Stimulated activated naive CD8-positive, alpha-beta T cell treated with anti-CD3 and anti-CD28 coated beads, Interleukin-15, Interleukin-2, amounts not matched to agents 100 U/mL and 50 U/mL, for 24 hours (primary cell): ENCODE data around the gene RUNX2.

Experiments
- ATAC-seq: fragments of 150-1000 bp; cut with Tn5 transposase; one replicate; pipeline ENCODE4 v1.10.0; 2021
- DNase-seq: peaks from one replicate; pipeline ENCODE4 v3.0.0; 2021

Gene RUNX2

GRCh38 chr6:45483501-45483900, 155.4 kb downstream of the RUNX2 start:
- DNase-seq (no peak), ATAC-seq (no peak)

- ATAC-seq (peak; percentile 96), DNase-seq (no peak)
These were observed 158.6 kb downstream of the RUNX2 start for GRCh38 chr6:45486736-45487135.

- no peak for DNase-seq
- no peak for ATAC-seq
These were observed 159.5 kb downstream of the RUNX2 start for GRCh38 chr6:45487645-45488044.

DNA sequence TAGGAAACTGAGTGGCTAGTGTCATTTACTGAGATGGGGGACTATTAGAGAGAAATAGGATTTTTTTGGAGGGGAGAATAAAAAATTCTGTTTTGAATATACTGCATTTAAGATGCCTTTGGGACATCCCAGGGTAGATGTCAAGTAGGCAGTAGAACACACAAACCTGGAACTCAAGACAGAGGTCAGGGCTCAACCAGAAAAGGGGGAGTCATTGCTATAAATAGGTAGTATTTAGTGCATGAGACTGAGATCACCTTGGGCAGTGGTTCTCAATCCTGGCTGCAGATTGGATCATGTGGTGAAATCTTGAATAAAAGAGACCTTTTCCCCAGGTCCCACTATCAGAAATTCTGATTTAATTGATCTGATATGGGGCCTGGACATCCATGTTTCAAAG, 160.1 kb downstream of the RUNX2 start:
- ATAC-seq = no peak
- DNase-seq = no peak

- ATAC-seq (peak; percentile 50), DNase-seq (no peak)
These were observed 160.8 kb downstream of the RUNX2 start for GRCh38 chr6:45488889-45489288.

- no peak for DNase-seq
- no peak for ATAC-seq
These were observed 163.1 kb downstream of the RUNX2 start for GRCh38 chr6:45491048-45491735.

DNA sequence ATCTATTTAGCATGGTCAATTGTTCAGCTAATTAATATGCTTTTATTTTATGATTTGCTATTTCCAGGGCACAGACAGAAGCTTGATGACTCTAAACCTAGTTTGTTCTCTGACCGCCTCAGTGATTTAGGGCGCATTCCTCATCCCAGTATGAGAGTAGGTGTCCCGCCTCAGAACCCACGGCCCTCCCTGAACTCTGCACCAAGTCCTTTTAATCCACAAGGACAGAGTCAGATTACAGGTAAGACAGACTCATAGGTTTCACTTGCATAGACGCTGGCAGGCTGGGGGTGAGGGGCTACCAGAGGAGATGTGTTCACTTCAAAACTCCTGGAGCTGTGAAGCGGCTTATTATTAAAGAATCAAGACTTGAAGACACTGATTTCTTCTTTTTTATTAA, 163.7 kb downstream of the RUNX2 start:
- no peak for ATAC-seq
- no peak for DNase-seq

GRCh38 chr6:45493761-45494160, 165.6 kb downstream of the RUNX2 start:
- no peak for ATAC-seq
- DNase-seq = no peak

DNA sequence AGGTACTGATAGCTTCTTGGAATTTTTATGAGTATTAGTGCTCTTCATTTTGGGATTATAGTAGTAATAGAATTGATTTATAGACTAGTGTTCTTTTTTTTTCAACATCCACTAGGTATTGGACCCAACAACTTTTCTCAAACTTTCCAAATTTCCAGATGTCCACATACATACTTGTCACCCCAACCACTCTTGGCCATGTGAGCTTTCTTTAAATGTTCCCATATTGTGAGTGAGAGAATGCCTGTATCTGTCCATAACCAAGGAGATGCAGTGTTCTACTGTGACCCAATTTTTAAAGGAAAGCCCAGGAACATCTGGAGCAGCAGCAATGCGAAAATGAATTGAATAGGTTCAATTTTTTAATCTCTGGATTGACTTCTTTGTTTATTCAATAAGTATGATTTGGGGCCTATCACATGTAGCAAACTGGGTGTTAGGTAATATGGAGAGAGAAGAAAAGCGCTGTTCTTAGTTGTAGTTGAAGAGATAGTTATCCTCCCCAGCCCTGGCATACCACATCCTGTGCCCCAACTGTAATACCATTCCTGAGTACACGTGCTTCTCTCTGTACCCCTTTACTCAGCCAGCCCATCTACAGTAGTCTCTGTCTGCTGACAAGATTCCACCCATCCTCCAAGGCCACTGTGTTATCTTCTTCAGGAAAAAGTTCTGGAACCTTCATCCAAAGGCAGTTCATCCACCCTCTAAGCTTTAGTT, 166.4 kb downstream of the RUNX2 start:
- ATAC-seq (no peak), DNase-seq (no peak)

GRCh38 chr6:45495429-45496084, 167.4 kb downstream of the RUNX2 start:
- DNase-seq (no peak), ATAC-seq (no peak)

DNA sequence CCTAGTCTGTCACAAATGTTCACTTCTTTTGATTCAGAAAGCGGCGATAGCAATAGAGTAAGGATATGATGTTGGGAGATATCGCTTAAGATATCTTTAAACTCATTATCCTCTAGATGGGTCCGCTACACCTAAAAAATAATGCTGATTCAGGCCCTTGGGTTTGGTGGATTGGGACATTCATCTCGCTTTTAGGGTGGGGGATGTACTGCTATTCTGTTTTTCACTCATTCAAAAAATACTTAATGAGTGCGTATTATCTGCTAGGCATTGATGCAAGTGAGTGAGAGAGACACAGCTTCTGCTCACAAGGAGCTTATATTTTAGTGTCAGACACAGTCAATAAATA, 167.9 kb downstream of the RUNX2 start:
- ATAC-seq (no peak), DNase-seq (no peak)

DNA sequence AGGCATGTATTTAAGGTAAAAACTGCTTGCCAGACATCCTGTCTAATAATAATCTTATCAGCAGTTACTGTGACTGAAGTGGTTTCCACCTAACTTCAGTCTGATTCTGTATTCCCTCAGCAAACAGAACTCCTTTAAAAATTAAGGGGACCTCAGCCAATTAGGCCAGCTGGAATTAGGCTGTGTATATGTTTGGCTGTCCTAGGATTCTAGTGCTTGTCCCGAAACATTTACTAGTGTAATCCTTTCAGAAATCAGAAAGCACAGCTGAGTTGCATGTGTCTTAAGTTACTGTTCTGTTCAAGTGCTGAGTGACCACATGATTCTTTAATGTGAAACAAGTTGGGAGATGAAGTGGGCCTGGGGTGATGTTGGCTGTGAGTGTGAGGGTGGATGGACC, 170.5 kb downstream of the RUNX2 start:
- ATAC-seq (no peak), DNase-seq (no peak)

GRCh38 chr6:45500924-45501816, 173.0 kb downstream of the RUNX2 start:
- ATAC-seq (no peak), DNase-seq (no peak)

GRCh38 chr6:45502456-45502855, 174.3 kb downstream of the RUNX2 start:
- ATAC-seq (no peak), DNase-seq (no peak)

DNA sequence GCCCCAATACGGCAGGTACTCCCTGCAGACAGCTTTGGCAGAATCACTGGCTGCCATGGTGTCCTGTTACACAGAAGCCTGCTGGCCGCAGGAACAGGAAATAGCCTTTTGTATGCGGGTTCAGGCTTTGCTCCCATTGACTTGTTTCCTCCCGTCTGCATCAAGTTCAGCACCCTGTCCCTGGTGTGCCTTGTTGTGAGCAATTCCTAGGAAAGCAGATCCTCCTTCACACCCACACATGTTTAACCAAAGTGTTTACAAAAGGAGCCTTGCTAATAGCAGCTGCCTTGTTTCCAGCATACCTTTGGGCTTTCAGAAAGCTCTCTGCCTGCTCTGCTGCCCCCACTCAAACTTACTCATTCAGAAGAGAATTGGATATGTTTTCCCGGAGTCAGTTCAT, 176.8 kb downstream of the RUNX2 start:
- no peak for DNase-seq
- no peak for ATAC-seq

DNA sequence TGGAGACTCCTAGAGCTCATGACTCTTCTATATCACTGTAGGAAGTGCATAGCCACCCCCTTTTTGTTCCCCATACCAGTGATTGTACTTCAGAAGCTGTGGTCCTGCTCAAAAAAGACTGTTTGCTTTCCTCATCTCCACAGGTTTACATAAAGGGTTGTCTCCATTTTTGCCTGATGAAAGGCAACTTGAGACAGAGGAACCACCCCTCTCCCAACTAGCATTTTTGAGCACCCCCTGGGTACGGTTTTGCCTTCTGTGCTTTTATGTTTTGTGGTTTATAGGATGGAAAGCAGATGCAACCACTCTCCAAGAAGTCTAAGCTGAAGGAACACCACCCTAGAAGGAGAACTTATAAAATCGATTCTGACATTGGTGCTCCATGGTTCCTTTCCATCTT, 177.3 kb downstream of the RUNX2 start:
- DNase-seq (no peak), ATAC-seq (no peak)

DNA sequence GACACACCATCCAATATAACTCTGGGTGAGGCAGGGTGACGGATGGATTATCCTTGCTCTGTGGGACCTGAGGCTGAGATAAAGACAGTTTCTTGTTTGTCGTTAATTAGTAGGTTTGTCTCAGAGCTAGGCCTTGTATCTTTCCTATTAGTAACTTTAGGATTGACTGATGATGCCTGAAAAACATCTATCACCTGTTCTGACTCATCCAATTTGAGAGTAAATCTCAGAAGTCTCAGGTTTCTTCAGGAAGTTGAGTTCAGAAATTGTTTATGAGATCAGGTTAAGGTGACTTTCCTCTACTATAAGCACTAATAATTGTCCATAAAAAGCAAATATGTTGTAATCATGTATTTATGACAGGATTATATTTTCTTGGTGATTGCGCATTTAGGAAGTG, 179.1 kb downstream of the RUNX2 start:
- no peak for ATAC-seq
- DNase-seq = no peak

- no peak for DNase-seq
- no peak for ATAC-seq
These were observed 181.3 kb downstream of the RUNX2 start for GRCh38 chr6:45509426-45509825.

DNA sequence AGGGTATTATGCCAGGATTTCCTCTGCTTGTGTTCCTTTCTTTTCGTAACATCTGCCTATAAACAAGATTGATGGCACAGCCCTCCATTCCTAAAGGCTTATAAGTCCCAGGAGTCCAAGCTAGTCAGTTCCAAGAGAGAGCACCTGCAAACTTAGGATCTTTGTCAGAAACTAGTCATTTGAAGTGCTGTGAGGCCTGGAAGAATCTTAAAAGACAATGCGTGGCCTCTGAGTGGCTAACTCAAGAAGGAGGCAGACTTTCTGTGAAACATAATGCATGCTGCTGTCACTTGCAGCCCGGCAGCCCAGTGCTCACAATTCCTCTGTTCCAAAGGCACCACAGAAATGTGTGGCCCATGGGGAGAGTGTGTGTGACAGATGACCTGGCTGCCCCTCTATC, 184.6 kb downstream of the RUNX2 start:
- ATAC-seq = no peak
- no peak for DNase-seq

DNA sequence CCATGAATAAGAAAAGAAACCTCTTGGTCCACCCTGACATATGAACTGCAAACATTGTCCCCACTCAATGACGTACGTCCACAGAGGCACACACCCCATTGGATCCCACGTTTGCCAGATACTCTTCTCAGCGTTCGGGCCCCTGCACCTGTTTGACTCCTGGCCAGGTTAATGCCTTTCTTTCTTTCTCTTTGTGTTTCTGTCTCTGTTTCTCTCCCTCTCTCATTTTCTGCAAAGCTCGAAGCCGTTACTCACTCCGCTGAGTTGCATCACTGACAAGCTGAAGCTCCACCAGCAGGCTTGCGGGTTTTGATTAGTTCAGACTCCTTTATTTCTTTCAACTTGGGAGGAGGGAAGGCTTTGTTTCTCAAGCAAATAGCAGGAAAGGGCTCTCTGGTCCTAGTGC, 185.1 kb downstream of the RUNX2 start:
- DNase-seq (no peak), ATAC-seq (no peak)

DNA sequence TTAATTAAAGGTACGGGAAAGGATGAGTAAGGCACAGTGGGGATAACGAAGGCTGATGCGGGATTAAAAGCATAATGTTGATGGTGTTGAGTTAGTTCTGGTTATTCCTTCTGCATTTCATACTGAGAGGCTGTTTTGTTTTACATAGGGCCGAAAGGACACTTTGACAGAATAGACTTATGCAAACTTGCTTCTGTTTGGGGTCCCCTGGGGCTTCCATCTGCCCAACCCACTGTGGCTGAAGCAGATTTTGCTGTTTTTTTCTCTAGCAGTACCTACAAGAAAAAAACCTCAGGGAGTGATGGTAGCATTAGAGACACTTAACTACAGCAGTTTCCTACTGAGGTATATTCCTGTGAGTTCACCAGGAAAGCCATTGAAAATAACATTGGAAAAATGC, 185.7 kb downstream of the RUNX2 start:
- no peak for ATAC-seq

GRCh38 chr6:45514454-45515230, 186.5 kb downstream of the RUNX2 start:
- ATAC-seq = no peak
- no peak for DNase-seq

More for the DNA sequence above, 185.7 kb downstream of the RUNX2 start:
- no peak for DNase-seq
